Endothelial cell of umbilical vein (primary cell): Measurements from ENCODE around the gene TNFRSF19. TPM values are rescaled to one million over a fixed set of nuclear protein-coding genes. Genes with fewer than 3 reads are reported as not detected.

Experiments used
- BruUV-seq: library from RNA; stranded (reverse); fragments of 400-500 nt; replicated peaks from 2 replicates; lab custom pipeline; 2021; lab: Mats Ljungman, UMichigan
- CTCF ChIA-PET: fragments of 300-600, 350-600 bp; sonication (Branson Sonifier 250); formaldehyde crosslinking; loops from one replicate; lab custom pipeline; 2021; ENCODE audit warnings: antibody characterized with exemption, inconsistent platforms; lab: Charles Lee
- POLR2A ChIA-PET: fragments of 300-600, 350-600 bp; sonication (Branson Sonifier 250); formaldehyde crosslinking; loops from one replicate; lab custom pipeline; 2021; ENCODE audit warnings: antibody characterized with exemption, inconsistent platforms; lab: Charles Lee
- DNase-seq: peaks from one replicate; pipeline ENCODE4 v3.0.0-alpha.2; 2011; ENCODE audit warnings: low read depth, low spot score
- FAIRE-seq: peaks from 2 replicates; lab custom pipeline; 2011; peaks lifted over from hg19 to GRCh38; lab: Jason Lieb, UNC
- H2AFZ ChIP-seq: 2 replicates; pipeline ENCODE4 v1.6.0; 2012; ENCODE audit warnings: low read depth, low read length, control low read depth, inconsistent platforms
- H3K27ac ChIP-seq: 2 replicates; pipeline ENCODE4 v1.5.1; 2011; ENCODE audit warnings: low read depth, mild to moderate bottlenecking, control low read depth, low read length, moderate library complexity; ENCODE audit not compliant: insufficient read depth
- H3K27me3 ChIP-seq, 2 experiments: 2 replicates each; pipeline versions ENCODE4 v1.6.0 to v1.6.1; 2011; ENCODE audit warnings: low read length in 2 of 2, mixed read lengths in 1 of 2; ENCODE audit not compliant: control insufficient read depth in 2 of 2, insufficient read depth in 2 of 2
- H3K36me3 ChIP-seq, 2 experiments: 2 replicates in 1 of 2; 3 replicates in 1 of 2; pipeline ENCODE4 v1.5.1; 2011; ENCODE audit warnings: low read length in 2 of 2, mild to moderate bottlenecking in 1 of 2, moderate library complexity in 1 of 2; ENCODE audit not compliant: control insufficient read depth in 2 of 2, insufficient read depth in 2 of 2; ENCODE audit errors: extremely low read depth in 1 of 2
- H3K4me1 ChIP-seq: 3 replicates; pipeline ENCODE4 v1.5.1; 2011; ENCODE audit warnings: mild to moderate bottlenecking, low read length; ENCODE audit not compliant: control insufficient read depth, insufficient read depth; ENCODE audit errors: extremely low read depth
- H3K4me2 ChIP-seq: 2 replicates; pipeline ENCODE4 v1.6.1; 2011; ENCODE audit warnings: low read length, control low read depth, mixed read lengths; ENCODE audit not compliant: insufficient read depth
- H3K4me3 ChIP-seq, 3 experiments: fragments of 200-600 bp in 1 of 3; sonication (generic), shearing (Covaris generic) in 1 of 3; replicated peaks in 1 of 3; 2 replicates each; pipeline ENCODE4 v1.5.1; 2011 to 2016; ENCODE audit warnings: control low read depth in 3 of 3, low read length in 3 of 3, mild to moderate bottlenecking in 2 of 3, inconsistent platforms in 1 of 3, low read depth in 1 of 3, moderate library complexity in 1 of 3; ENCODE audit not compliant: insufficient read depth in 1 of 3
- H3K79me2 ChIP-seq: 2 replicates; pipeline ENCODE4 v1.6.0; 2012; ENCODE audit warnings: low read length, inconsistent platforms; ENCODE audit not compliant: control insufficient read depth, insufficient read depth
- H3K9ac ChIP-seq: replicated peaks from 2 replicates; pipeline ENCODE3; 2011; ENCODE audit warnings: low read length, control low read depth; ENCODE audit not compliant: insufficient read depth; ENCODE audit errors: extremely low read depth
- H3K9me1 ChIP-seq: replicated peaks from 3 replicates; pipeline ENCODE4 v1.6.0; 2011; ENCODE audit warnings: mild to moderate bottlenecking, low read length; ENCODE audit not compliant: control insufficient read depth, insufficient read depth; ENCODE audit errors: extremely low read depth
- H3K9me3 ChIP-seq: replicated peaks from 2 replicates; pipeline ENCODE4 v1.5.1; 2012; ENCODE audit warnings: low read length, inconsistent platforms; ENCODE audit not compliant: control insufficient read depth, insufficient read depth
- H4K20me1 ChIP-seq: replicated peaks from 2 replicates; pipeline ENCODE3; 2011; ENCODE audit warnings: mild to moderate bottlenecking, low read length; ENCODE audit not compliant: control insufficient read depth, insufficient read depth; ENCODE audit errors: extremely low read depth
- CTCF ChIP-seq, 2 donors: IDR thresholded peaks; 1 replicate in 1 of 2; 2 replicates in 1 of 2; pipeline ENCODE4 v1.5.1; 2011; ENCODE audit warnings: low read length in 2 of 2, mild to moderate bottlenecking in 2 of 2, moderate library complexity in 2 of 2, control low read depth in 1 of 2, inconsistent platforms in 1 of 2, low read depth in 1 of 2; ENCODE audit not compliant: insufficient read depth in 1 of 2; ENCODE audit errors: extremely low read depth in 1 of 2
- EZH2 ChIP-seq: IDR thresholded peaks from 2 replicates; pipeline ENCODE4 v1.6.1; 2012; ENCODE audit warnings: borderline replicate concordance, low read depth, mild to moderate bottlenecking, moderate library complexity, low read length, inconsistent platforms; ENCODE audit not compliant: severe bottlenecking
- FOS ChIP-seq: IDR thresholded peaks from 2 replicates; pipeline ENCODE4 v1.6.1; 2011; ENCODE audit warnings: mild to moderate bottlenecking, low read length, moderate library complexity, borderline replicate concordance; ENCODE audit not compliant: insufficient read depth
- GATA2 ChIP-seq: IDR thresholded peaks from 2 replicates; pipeline ENCODE4 v1.7.0; 2011; ENCODE audit warnings: low read depth, mild to moderate bottlenecking, moderate library complexity, mixed read lengths, low read length; ENCODE audit not compliant: insufficient read length, insufficient read depth
- JUN ChIP-seq: IDR thresholded peaks from 2 replicates; pipeline ENCODE4 v1.6.1; 2011; ENCODE audit warnings: borderline replicate concordance, low read depth; ENCODE audit not compliant: insufficient read length, insufficient read depth
- MAX ChIP-seq: IDR thresholded peaks from 2 replicates; pipeline ENCODE4 v1.6.1; 2011; ENCODE audit not compliant: insufficient read depth, insufficient read length
- MYC ChIP-seq: IDR thresholded peaks from one replicate; pipeline ENCODE4 v1.6.1; 2011; ENCODE audit warnings: mild to moderate bottlenecking, low read depth, low read length
- POLR2A ChIP-seq: IDR thresholded peaks from 2 replicates; pipeline ENCODE4 v1.6.1; 2012; ENCODE audit warnings: low read depth, mild to moderate bottlenecking, control low read depth, low read length
- POLR2AphosphoS5 ChIP-seq: IDR thresholded peaks from 2 replicates; pipeline ENCODE4 v1.6.1; 2012; ENCODE audit warnings: low read depth, mild to moderate bottlenecking, control low read depth, low read length, moderate library complexity; ENCODE audit not compliant: insufficient read depth
- dilution Hi-C: fragments of 300-500 bp; cut with MboI; formaldehyde crosslinking; loops from one replicate; pipeline ENCODE4 v1.15.0; 2019; ENCODE audit warnings: low sequenced_read_pairs; ENCODE audit not compliant: extremely low pct_ligation_motif_present
- intact Hi-C: fragments of 100-400 bp; cut with micrococcal nuclease; formaldehyde crosslinking; loops from one replicate; pipeline ENCODE4 v1.10.0; 2022
- polyA plus RNA-seq, 4 experiments: library from polyadenylated mRNA; depleted of rRNA in 3 of 4; stranded (reverse) in 3 of 4; unstranded in 1 of 4; fragments of >200 nt; gene quantifications; 2 replicates each; pipeline versions ENCODE4 v1.2.1 to v1.2.3, GENCODE V29; 2011 to 2012; ENCODE audit warnings: missing spikeins in 1 of 4
- total RNA-seq: library from RNA; stranded (reverse); gene quantifications from 2 replicates; pipeline ENCODE4 v1.2.3, GENCODE V29; 2021

The TNFRSF19 gene
- total and polyA plus RNA-seq, 2 donors (not counting 3 experiments of a cell fraction or from before 2014, with no cell fraction given), result 0.23 to 0.29 TPM

GRCh38 chr13:23632048-23632582 lies 61.9 kb downstream of the TNFRSF19 start:
- no TSS peak for BruUV-seq
- no peak for TF ChIP-seq JUN
- TF ChIP-seq GATA2, result no peak
- no peak for TF ChIP-seq MYC
- no peak for TF ChIP-seq POLR2AphosphoS5
- TF ChIP-seq POLR2A, result no peak
- TF ChIP-seq CTCF (IDR thresholded peaks at IDR 0.05; ENCODE audit: extremely low read depth in 1 of 2, insufficient read depth in 1 of 2, low read depth in 1 of 2, low read length in 2 of 2), result no peak
- TF ChIP-seq MAX, result no peak
- TF ChIP-seq FOS, result no peak
- no peak for TF ChIP-seq EZH2
- FAIRE-seq, result no peak

More at GRCh38 chr13:23632048-23632582, 61.9 kb downstream of the TNFRSF19 start:
- no peak overlapping the region for H3K4me2 ChIP-seq
- no peaks in the 10 kb centered on the region for H4K20me1 ChIP-seq
- no peak overlapping the region for H3K27ac ChIP-seq
- no peak overlapping the region for H2AFZ ChIP-seq
- no peaks in the 10 kb centered on the region for H3K9me3 ChIP-seq
- H3K79me2 ChIP-seq, result no peaks in the 10 kb centered on the region
- H3K9ac ChIP-seq, result no peak overlapping the region
- no peaks in the 10 kb centered on the region for H3K36me3 ChIP-seq
- no peaks in the 10 kb centered on the region for H3K27me3 ChIP-seq
- CTCF ChIA-PET, result no interaction called here
- dilution Hi-C loops (no loop called here), intact Hi-C loops (no loop called here)
- DNase-seq, result no peak
- H3K9me1 ChIP-seq, result no peaks in the 10 kb centered on the region
- no peak overlapping the region for H3K4me3 ChIP-seq
- POLR2A ChIA-PET, result no interaction called here
- no peaks in the 10 kb centered on the region for H3K4me1 ChIP-seq
